WTC11 (cell line): Measurements from ENCODE around the gene AQP12A.

Experiments
- CTCF ChIP-seq: fragments of 200-600 bp; IDR thresholded peaks from 2 replicates; pipeline ENCODE4 v1.8.0; 2022; ENCODE audit warnings: antibody characterized with exemption
- ESRRA ChIP-seq: sonication (generic); formaldehyde crosslinking; IDR thresholded peaks from 2 replicates; pipeline ENCODE4 v1.8.1; 2022; ENCODE audit warnings: mild to moderate bottlenecking, missing genetic modification reagents, borderline replicate concordance
- FOXK1 ChIP-seq: sonication (generic); formaldehyde crosslinking; IDR thresholded peaks from 2 replicates; pipeline ENCODE4 v1.8.0; 2022; ENCODE audit warnings: mild to moderate bottlenecking, moderate library complexity, missing genetic modification reagents
- FOXP1 ChIP-seq: sonication (generic); formaldehyde crosslinking; IDR thresholded peaks from 2 replicates; pipeline ENCODE4 v1.8.0; 2022; ENCODE audit warnings: missing genetic modification reagents, mild to moderate bottlenecking, moderate library complexity, borderline replicate concordance
- GABPB1 ChIP-seq: sonication (generic); formaldehyde crosslinking; IDR thresholded peaks from 2 replicates; pipeline ENCODE4 v1.8.1; 2023; ENCODE audit warnings: mild to moderate bottlenecking, missing genetic modification reagents
- JUN ChIP-seq: sonication (generic); formaldehyde crosslinking; IDR thresholded peaks from 2 replicates; pipeline ENCODE4 v1.8.0; 2023; ENCODE audit warnings: mild to moderate bottlenecking, missing genetic modification reagents
- NR2C2 ChIP-seq: sonication (generic); formaldehyde crosslinking; IDR thresholded peaks from 2 replicates; pipeline ENCODE4 v1.8.0; 2022; ENCODE audit warnings: mild to moderate bottlenecking, missing genetic modification reagents
- PREB ChIP-seq: sonication (generic); formaldehyde crosslinking; IDR thresholded peaks from 2 replicates; pipeline ENCODE4 v1.8.1; 2022; ENCODE audit warnings: mild to moderate bottlenecking, missing genetic modification reagents, moderate library complexity, borderline replicate concordance
- ZNF423 ChIP-seq: fragments of 250-450 bp; sonication (Bioruptor Pico); IDR thresholded peaks from 2 replicates; pipeline ENCODE4 v2.1.2; 2022; ENCODE audit warnings: mild to moderate bottlenecking, moderate library complexity
- TF ChIP-seq, protein P1 (sequence below): sonication (generic); formaldehyde crosslinking; IDR thresholded peaks from 2 replicates; pipeline ENCODE4 v1.8.1; 2023; ENCODE audit warnings: mild to moderate bottlenecking, missing genetic modification reagents, moderate library complexity
- TF ChIP-seq, protein P2 (sequence below): fragments of 250-450 bp; sonication (Bioruptor Pico); conservative IDR thresholded peaks from 2 replicates; pipeline ENCODE4 v1.9.0; 2021; ENCODE audit warnings: mild to moderate bottlenecking
- TF ChIP-seq, protein P3 (sequence below): sonication (generic); formaldehyde crosslinking; IDR thresholded peaks from 2 replicates; pipeline ENCODE4 v1.8.0; 2023; ENCODE audit warnings: missing genetic modification reagents, mild to moderate bottlenecking, borderline replicate concordance

DNA sequence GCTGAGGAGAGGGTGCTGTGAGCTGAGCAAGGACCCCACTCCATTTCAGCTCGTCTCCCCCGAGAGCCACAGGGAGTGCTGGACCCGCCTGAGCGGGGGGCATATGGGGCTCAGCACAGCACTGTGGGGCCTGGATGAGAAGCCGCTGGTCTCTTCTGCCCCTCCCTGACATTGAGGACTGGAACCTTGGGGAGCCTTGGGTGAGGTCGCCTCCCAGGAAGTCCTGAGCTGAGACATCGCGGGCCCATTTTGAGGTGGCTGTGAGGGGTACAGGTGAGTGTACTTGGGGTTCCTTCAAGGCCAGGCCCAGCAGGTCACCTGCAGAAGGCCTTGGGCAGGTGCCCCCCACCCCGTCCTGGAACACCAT is 3.1 kb upstream of the AQP12A start:
- TF ChIP-seq GABPB1: no peak
- no peak for TF ChIP-seq JUN (CRISPR knock-in tag)
- no peak for TF ChIP-seq FOXK1
- TF ChIP-seq, protein P1, sequence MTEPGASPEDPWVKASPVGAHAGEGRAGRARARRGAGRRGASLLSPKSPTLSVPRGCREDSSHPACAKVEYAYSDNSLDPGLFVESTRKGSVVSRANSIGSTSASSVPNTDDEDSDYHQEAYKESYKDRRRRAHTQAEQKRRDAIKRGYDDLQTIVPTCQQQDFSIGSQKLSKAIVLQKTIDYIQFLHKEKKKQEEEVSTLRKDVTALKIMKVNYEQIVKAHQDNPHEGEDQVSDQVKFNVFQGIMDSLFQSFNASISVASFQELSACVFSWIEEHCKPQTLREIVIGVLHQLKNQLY (CRISPR knock-in tag): no peak
- TF ChIP-seq, protein P2, sequence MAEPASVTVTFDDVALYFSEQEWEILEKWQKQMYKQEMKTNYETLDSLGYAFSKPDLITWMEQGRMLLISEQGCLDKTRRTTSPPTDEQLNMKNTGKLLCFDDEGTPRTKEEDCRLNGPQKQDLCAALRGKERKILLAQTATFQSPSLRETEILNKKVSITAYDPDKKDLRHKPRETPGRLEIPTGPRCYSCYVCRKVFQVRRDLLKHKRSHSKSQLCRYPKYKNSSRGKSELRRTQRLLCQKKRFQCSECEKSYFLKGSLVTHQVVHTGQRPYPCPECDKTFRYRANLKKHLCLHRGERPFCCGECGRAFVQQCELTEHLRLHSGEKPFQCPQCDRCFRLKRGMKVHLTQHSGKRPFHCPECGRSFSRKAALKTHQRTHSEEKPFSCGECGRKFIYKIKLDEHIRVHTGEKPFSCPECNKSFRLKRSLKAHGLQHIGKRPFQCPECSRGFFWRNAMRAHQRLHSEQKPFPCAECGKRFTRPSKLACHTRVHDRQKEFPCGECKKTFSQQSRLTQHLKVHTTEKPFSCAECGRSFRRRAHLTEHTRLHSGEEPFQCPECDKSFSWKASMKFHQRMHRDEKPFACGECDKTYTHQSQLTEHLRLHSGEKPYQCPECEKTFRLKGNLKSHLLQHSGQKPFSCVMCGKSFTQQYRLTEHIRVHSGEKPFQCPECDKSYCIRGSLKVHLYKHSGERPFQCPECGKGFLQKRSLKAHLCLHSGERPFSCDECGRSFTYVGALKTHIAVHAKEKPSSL (CRISPR knock-in tag): no peak
- TF ChIP-seq, protein P3, sequence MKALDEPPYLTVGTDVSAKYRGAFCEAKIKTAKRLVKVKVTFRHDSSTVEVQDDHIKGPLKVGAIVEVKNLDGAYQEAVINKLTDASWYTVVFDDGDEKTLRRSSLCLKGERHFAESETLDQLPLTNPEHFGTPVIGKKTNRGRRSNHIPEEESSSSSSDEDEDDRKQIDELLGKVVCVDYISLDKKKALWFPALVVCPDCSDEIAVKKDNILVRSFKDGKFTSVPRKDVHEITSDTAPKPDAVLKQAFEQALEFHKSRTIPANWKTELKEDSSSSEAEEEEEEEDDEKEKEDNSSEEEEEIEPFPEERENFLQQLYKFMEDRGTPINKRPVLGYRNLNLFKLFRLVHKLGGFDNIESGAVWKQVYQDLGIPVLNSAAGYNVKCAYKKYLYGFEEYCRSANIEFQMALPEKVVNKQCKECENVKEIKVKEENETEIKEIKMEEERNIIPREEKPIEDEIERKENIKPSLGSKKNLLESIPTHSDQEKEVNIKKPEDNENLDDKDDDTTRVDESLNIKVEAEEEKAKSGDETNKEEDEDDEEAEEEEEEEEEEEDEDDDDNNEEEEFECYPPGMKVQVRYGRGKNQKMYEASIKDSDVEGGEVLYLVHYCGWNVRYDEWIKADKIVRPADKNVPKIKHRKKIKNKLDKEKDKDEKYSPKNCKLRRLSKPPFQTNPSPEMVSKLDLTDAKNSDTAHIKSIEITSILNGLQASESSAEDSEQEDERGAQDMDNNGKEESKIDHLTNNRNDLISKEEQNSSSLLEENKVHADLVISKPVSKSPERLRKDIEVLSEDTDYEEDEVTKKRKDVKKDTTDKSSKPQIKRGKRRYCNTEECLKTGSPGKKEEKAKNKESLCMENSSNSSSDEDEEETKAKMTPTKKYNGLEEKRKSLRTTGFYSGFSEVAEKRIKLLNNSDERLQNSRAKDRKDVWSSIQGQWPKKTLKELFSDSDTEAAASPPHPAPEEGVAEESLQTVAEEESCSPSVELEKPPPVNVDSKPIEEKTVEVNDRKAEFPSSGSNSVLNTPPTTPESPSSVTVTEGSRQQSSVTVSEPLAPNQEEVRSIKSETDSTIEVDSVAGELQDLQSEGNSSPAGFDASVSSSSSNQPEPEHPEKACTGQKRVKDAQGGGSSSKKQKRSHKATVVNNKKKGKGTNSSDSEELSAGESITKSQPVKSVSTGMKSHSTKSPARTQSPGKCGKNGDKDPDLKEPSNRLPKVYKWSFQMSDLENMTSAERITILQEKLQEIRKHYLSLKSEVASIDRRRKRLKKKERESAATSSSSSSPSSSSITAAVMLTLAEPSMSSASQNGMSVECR (CRISPR knock-in tag): no peak
- no peak for TF ChIP-seq FOXP1
- no peak for TF ChIP-seq ESRRA (CRISPR knock-in tag)
- no peak for TF ChIP-seq NR2C2 (CRISPR knock-in tag)
- TF ChIP-seq CTCF: no peak
- TF ChIP-seq ZNF423 (CRISPR knock-in tag): no peak
- no peak for TF ChIP-seq PREB (CRISPR knock-in tag)
